Stimulated activated CD4-positive, alpha-beta T cell treated with anti-CD3 and anti-CD28 coated beads, Interleukin-1b, Interleukin-23, amount 100 ng/mL, for 4 hours (primary cell): ENCODE measurements around the gene SLC16A10.
"Not testable (repeated sequence)": the region's sequence is repeated elsewhere in the genome, so short reads cannot be mapped to it uniquely, and the experiment has no call there.

Experiments used
- DNase-seq, 2 donors: peaks; one replicate each; pipeline ENCODE4 v3.0.0-alpha.2; 2020; ENCODE audit warnings: low read depth in 2 of 2

The SLC16A10 gene

GRCh38 chr6:111220383-111221031 lies 133.2 kb downstream of the SLC16A10 start:
- DNase-seq, result no peak

- no peak for DNase-seq
Observed at GRCh38 chr6:111221804-111222203, 134.5 kb downstream of the SLC16A10 start.

DNA sequence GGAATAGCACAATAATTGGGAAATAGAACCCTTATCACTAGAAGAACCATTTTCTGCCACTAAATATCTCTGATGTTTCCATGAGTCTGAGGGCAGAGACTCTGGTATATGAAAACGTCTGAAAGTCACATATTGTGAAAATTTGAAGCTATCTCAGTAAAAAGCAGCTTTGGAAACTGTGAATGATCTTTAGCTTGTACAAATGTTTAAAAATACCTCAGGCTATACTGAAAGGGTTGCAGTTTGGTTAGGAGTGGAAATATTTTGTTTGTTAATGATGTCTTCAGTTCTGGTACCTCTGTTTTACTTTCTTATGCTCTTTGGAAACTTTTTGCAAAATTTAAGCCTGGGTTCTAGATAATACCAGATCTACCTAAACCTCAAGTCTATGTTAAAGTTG lies 135.0 kb downstream of the SLC16A10 start:
- DNase-seq, result no peak

DNA sequence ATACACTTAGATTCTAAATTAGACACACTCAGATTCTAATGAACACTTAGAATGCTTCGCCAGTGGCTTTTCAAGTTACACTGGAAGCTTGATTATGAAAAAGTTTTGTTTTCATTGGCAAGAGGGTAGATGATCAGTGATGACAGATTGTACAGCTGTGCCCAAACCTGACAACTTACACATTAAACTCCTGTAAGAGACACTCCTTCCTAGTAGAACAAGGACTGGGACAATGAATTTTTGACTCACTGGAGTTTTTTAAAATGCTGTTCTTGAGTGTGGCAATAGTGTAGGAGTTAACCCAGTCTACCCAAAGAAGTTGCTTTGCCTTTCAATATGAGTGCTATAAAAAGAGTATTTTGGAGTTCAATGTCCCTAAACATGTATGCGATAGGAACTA lies 140.8 kb downstream of the SLC16A10 start:
- DNase-seq, result no peak

DNA sequence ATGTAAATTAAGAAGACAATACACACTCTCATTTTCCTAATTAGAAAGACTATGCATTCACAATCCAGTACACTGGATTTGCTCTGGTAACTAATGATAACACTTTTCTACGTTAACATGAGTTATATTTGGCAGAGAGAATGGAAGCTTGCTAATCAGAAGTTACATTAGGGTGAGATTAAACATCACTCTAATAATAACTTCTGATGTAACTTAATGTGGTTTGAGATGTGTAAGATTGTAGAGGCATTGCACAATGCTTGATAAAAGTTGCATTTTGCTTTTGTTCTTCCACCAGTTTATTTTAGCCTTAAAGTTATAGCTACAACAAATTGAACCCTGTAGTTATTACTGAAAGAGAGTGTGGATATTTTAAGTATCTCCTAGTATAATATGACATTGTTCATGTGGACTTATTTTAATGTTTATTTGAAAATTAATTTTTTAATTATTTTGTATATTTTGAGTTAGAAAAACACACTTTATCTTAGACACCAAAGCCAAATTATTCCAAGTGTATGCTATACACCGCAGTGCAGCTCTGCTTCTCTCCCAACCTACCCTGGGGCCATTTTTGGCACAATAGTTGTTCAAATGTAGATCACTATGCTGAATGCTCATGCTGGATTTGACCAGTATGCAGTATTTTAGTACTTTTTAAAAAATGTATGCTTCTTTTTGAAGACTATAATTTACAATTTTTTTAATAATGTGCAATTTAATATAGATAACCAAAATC lies 143.2 kb downstream of the SLC16A10 start:
- DNase-seq, result no peak

GRCh38 chr6:111231090-111231459 lies 143.8 kb downstream of the SLC16A10 start:
- DNase-seq, result no peak

GRCh38 chr6:111237852-111238251 lies 150.5 kb downstream of the SLC16A10 start:
- DNase-seq, result no peak

GRCh38 chr6:111238464-111239119 lies 151.3 kb downstream of the SLC16A10 start:
- no peak for DNase-seq

- no peak for DNase-seq
Observed at GRCh38 chr6:111239461-111239860, 152.2 kb downstream of the SLC16A10 start.

DNA sequence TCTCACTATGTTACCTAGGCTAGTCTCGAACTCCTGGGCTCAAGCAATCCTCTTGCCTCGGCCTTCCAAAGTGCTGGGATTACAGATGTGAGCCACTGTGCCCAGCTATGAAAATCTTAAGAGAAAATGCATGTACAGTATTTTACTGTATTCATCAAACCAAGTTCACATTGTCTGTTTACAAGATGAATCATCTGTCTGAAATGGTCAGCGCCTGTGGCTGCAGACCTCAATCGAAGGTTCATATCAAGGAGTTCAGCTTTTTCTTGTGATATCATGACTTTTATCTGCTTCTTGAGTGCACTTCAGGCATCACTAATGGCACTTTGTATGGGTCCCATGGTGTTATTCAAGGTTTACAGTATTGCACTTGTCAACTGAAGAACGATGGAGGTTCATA lies 155.1 kb downstream of the SLC16A10 start:
- no peak for DNase-seq

DNA sequence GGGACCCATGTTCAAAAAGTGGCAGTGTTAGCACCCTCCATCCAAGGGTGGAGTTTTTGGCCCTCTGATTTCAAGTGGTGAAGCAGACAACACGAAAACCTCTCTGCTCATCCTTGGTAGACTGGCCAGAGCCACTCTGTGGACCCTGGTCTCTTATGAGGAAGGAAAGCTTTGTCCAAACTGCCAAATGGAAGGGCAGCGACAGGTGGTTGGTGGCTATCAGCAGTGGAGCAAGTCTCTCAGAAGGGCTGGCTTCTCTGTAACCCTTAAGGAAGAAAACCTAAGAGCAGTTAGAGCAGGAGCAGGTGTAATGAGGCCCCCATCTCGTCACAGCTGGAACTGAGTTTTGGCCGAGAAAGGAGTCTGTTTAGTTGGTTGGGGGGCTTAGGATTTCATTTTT lies 155.8 kb downstream of the SLC16A10 start:
- DNase-seq, result no peak

GRCh38 chr6:111248789-111249188 lies 161.5 kb downstream of the SLC16A10 start:
- no peak for DNase-seq

DNA sequence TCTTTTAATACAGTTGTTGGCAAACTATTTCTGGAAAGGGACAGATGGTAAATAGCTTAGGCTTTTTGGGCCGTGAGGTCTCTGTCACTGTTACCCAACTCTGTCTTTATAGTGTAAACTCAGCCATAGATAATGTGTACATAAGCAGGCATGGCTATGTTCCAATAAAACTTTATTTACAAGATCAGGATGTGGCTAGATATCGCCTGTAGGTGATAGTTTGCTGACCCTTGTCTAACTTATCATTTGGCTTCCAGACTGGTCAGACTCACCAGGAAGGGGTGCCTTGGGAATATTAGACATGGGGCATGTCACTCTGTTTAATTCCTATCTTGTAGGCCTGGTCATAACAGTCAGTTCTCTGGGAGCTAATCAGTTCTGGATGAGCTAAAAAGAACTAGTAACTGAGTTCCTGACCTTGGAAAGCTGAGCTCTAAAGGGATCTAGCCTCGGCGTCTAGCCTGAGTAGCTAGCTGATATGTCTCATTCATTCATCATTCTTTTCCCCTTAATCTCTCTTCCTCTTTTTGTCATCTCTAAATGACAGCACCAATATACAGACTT lies 163.6 kb downstream of the SLC16A10 start:
- no peak for DNase-seq

DNA sequence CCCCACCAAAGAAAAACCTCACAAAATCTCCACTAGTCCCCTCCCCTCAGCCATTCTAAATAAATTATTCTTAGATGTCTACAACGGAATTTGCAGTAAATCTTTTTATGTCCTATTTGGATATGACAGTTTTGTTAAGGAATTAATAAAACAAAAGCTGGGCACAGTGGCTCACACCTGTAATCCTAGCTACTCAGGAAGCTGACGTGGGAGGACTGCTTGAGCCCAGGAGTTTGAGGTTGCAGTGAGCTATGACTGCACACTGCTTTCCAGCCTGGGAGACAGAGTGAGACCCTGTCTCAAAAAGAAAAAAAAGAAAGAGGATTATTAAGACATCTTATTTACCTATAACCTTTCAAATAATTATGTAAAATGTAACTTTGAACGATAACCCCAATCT lies 165.4 kb downstream of the SLC16A10 start:
- DNase-seq, result no peak

GRCh38 chr6:111254004-111254778 lies 166.9 kb downstream of the SLC16A10 start:
- DNase-seq, result no peak

DNA sequence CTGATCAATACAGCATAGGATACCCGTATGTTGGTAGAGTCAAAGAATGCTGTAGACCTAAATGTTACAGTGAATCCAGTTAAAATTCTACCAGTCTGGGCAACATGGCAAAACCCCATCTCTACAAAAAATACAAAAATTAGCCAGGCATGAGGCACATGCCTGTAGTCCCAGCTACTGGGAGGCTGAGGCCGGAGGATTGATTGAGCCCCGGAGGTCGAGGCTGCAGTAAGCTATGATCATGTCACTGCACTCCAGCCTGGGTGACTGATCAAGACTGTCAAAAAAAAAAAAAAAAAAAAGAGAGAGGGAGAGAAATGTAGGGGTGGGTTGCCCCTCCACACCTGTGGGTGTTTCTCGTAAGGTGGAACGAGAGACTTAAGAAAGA lies 167.5 kb downstream of the SLC16A10 start:
- DNase-seq, result no peak

GRCh38 chr6:111255838-111256237 lies 168.5 kb downstream of the SLC16A10 start:
- not testable (repeated sequence) for DNase-seq

- DNase-seq, result no peak
Observed at GRCh38 chr6:111256646-111257045, 169.3 kb downstream of the SLC16A10 start.

GRCh38 chr6:111258010-111258409 lies 170.7 kb downstream of the SLC16A10 start:
- DNase-seq, result no peak

DNA sequence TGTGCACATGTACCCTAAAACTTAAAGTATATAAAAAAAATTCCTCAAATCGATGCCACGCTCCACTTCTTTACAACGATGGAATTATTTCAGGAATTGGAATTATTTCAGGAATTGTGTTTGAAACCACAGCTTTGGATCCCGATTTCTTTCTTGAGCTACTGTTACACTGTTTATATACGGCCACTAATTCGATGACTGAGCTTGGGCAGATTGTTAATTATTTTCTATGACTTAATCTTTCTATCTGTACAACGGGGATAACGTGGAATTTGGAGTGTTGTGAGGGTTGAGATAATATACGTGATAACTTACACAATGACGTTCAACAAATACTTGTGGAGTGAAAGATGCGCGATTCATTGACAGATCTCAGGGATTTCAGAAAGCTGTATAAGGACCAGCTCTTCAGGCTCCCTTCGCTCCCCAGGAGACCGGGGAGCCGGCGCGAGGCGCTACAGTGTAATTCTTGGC lies 171.3 kb downstream of the SLC16A10 start:
- no peak for DNase-seq

DNA sequence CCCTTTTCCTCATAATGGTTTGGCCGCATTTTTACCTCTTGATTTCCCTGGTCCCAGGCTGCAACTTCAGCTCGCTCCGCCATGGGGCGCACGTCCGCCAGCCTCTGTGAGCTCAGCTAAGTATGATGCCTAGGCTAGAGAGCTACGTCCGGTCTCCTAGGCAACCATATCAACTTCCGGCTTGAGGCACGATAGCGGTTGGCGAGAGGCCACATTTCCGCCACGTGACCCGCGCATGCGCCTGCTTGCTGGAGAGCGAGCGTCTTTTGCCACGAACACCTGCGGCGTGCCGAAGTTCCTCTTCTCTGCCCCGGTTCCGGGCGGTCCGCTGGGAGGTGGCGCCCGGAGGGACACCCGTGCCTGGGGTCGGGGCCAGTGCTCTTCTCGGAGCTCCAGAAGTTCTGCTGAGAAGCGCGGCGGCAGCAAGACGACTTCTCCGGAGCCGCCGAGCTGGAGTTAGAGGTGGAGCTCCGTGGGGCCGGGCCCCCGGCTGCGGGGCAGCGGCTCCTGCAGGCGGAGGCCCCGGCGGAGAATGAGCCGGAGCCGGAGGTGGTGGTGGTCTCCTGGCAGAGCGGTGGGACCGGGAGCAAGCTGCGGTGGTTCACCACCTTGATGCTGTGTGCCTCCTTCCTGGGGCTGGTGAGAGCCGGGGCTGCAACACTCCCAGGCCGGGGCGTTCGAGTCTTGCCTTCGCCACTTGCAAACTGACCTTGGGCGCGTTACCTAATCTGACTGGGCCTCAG lies 172.0 kb downstream of the SLC16A10 start:
- DNase-seq, result peak; percentile 97 to 98
